Left lung (tissue), 10 donors: ENCODE results near the gene DCAF4L1. TPM values are rescaled to one million over a fixed set of nuclear protein-coding genes. Genes with fewer than 3 reads are reported as not detected.
A peak's percentile ranks its signal among the peaks of the same experiment; 100 is the strongest.

Source experiments
- ATAC-seq: fragments of 200-7000 bp; cut with Tn5 transposase; one replicate; pipeline ENCODE4 v1.9.1; 2020; ENCODE audit warnings: moderate library complexity
- DNase-seq, 4 donors: peaks; one replicate each; pipeline ENCODE4 v3.0.0-alpha.2; 2013 to 2020
- H3K27ac ChIP-seq, 2 donors: fragments of 200-600 bp; sonication (generic) in 1 of 2; one replicate each; pipeline versions ENCODE4 v1.5.0 to v1.8.0; 2020 to 2021
- H3K27me3 ChIP-seq, 2 donors: fragments of 200-600 bp; sonication (generic) in 1 of 2; one replicate each; pipeline versions ENCODE4 v1.5.0 to v1.8.0; 2020 to 2021
- H3K36me3 ChIP-seq, 2 donors: fragments of 200-600 bp; sonication (generic) in 1 of 2; one replicate each; pipeline versions ENCODE4 v1.5.0 to v1.8.0; 2020 to 2021
- H3K4me1 ChIP-seq, 2 donors: fragments of 200-600 bp; one replicate each; pipeline ENCODE4 v1.8.0; 2021
- H3K4me3 ChIP-seq, 2 donors: fragments of 200-600 bp; sonication (generic) in 1 of 2; one replicate each; pipeline versions ENCODE4 v1.5.0 to v1.8.0; 2020 to 2021; ENCODE audit warnings: mild to moderate bottlenecking in 1 of 2
- H3K9me3 ChIP-seq, 2 donors: fragments of 200-600 bp; sonication (generic) in 1 of 2; one replicate each; pipeline versions ENCODE4 v1.5.0 to v1.8.0; 2020 to 2021
- CTCF ChIP-seq, 2 donors: fragments of 200-600 bp; sonication (generic) in 1 of 2; IDR thresholded peaks; one replicate each; pipeline versions ENCODE4 v1.5.0 to v1.8.0; 2021; ENCODE audit warnings: antibody characterized with exemption in 2 of 2
- intact Hi-C, 2 donors: fragments of 100-400 bp; cut with DNase I; formaldehyde crosslinking; loops; one replicate each; pipeline versions ENCODE4 v1.11.2 to v1.14.2; 2022
- polyA plus RNA-seq, 6 donors: library from polyadenylated mRNA; unstranded; fragments of 120-200 nt; gene quantifications; one replicate each; pipeline ENCODE4 v1.2.1, GENCODE V29; 2013; ENCODE audit not compliant: insufficient read length in 6 of 6
- total RNA-seq, 2 donors: library from RNA; stranded (reverse); fragmentation: NEBNext Ultra II Directional; extraction: Animal tissue kit (Norgen Biotek cat#: 25700); gene quantifications; one replicate each; pipeline ENCODE4 v1.2.1, GENCODE V29; 2021
- donor health status: DM: no; HTN: yes; CAD: no.
- donor health status: DM: no; HTN: no; CAD: no.

Gene DCAF4L1
- total and polyA plus RNA-seq, 8 donors, result 0.15 to 0.58 (median 0.23) TPM

GRCh38 chr4:41967392-41967791 lies 14.2 kb upstream of the DCAF4L1 start:
- H3K36me3 ChIP-seq, result no peaks in the 10 kb centered on the region
- no peak overlapping the region for H3K27ac ChIP-seq
- no peak for DNase-seq
- no peaks in the 10 kb centered on the region for H3K4me1 ChIP-seq
- intact Hi-C loops, result no loop called here
- H3K9me3 ChIP-seq, result peaks cover 0 to 6% of the 10 kb centered on the region in 2 donors
- no peak for TF ChIP-seq CTCF (IDR thresholded peaks at IDR 0.05)
- no peaks in the 10 kb centered on the region for H3K27me3 ChIP-seq
- ATAC-seq, result no peak
- H3K4me3 ChIP-seq, result no peak overlapping the region

- Histone ChIP-seq H3K27ac (no peak overlapping the region), H3K27me3 (no peaks in the 10 kb centered on the region), H3K9me3 (peaks cover 0 to 6% of the 10 kb centered on the region in 2 donors), H3K4me3 (no peak overlapping the region), H3K36me3 (no peaks in the 10 kb centered on the region), H3K4me1 (no peaks in the 10 kb centered on the region)
- intact Hi-C loops, result no loop called here
- DNase-seq (no peak), ATAC-seq (no peak)
- TF ChIP-seq CTCF (IDR thresholded peaks at IDR 0.05), result no peak
Observed at GRCh38 chr4:41969671-41970070, 11.9 kb upstream of the DCAF4L1 start.

- no peaks in the 10 kb centered on the region for H3K4me1 ChIP-seq
- no peak for ATAC-seq
Observed at GRCh38 chr4:41975341-41975740, 6.2 kb upstream of the DCAF4L1 start.

GRCh38 chr4:41976775-41977516 lies 4.6 kb upstream of the DCAF4L1 start:
- no peak for TF ChIP-seq CTCF (IDR thresholded peaks at IDR 0.05)
- DNase-seq (no peak), ATAC-seq (peak; percentile 46)
- H3K9me3 ChIP-seq, result peaks cover 0 to 4% of the 10 kb centered on the region in 2 donors
- H3K36me3 ChIP-seq, result no peaks in the 10 kb centered on the region
- no peak overlapping the region for H3K4me3 ChIP-seq
- H3K27ac ChIP-seq, result no peak overlapping the region
- intact Hi-C loops, result no loop called here
- no peaks in the 10 kb centered on the region for H3K4me1 ChIP-seq
- no peaks in the 10 kb centered on the region for H3K27me3 ChIP-seq

More at GRCh38 chr4:41975341-41975740, 6.2 kb upstream of the DCAF4L1 start:
- intact Hi-C loops, result no loop called here
- H3K36me3 ChIP-seq, result no peaks in the 10 kb centered on the region
- no peaks in the 10 kb centered on the region for H3K27me3 ChIP-seq
- TF ChIP-seq CTCF (IDR thresholded peaks at IDR 0.05), result no peak
- no peak for DNase-seq
- no peak overlapping the region for H3K27ac ChIP-seq
- H3K4me3 ChIP-seq, result no peak overlapping the region
- no peaks in the 10 kb centered on the region for H3K9me3 ChIP-seq

GRCh38 chr4:41977709-41978108 lies 3.8 kb upstream of the DCAF4L1 start:
- TF ChIP-seq CTCF (IDR thresholded peaks at IDR 0.05), result no peak
- Histone ChIP-seq H3K36me3 (no peaks in the 10 kb centered on the region), H3K4me3 (no peak overlapping the region), H3K27me3 (no peaks in the 10 kb centered on the region), H3K9me3 (peaks cover 0 to 6% of the 10 kb centered on the region in 2 donors), H3K27ac (no peak overlapping the region), H3K4me1 (no peaks in the 10 kb centered on the region)
- ATAC-seq (no peak), DNase-seq (no peak)
- intact Hi-C loops, result no loop called here
